ENCODE results near the gene CDK5R1.
"Not testable (repeated sequence)": the region's sequence is repeated elsewhere in the genome, so short reads cannot be mapped to it uniquely, and the experiment has no call there.

Gene CDK5R1

DNA sequence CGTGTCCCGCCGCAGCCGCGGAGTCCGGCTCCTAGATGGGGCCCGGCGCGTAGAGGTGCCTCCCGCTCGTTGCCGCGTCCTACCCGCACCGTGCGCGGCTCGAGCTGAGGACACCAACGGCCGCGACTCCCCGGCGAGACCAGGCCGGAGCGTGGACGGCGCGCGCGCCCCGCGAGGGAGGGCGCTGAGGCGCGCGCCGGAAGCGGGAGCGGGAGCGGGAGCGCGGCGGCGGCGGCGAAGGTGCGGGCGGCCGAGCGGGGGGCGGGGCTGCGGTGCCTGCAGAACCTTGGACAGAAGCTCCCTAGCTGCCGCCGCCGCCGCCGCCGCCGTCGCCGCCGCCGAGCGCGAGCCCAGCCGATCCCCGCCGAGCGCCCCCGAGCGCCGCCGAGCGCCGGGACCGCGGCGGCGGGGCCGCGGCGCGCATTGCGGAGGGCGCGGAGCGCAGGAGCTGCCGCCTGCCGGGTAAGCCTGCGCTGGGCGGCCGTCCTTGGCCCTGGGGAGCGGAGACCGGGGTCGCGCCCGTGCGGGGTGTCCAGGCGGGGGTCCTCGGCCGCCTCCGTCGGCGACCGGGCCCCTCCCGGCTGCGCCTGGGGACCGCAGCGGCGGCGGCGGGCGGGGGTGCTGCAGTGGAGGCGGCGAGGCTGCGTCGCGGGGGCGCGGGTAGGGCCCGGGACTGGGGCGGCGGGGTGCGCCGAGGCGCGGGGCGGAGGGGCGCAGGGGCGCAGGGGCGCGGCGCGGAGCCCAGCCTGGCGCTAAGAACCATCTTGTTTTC is at the start of gene CDK5R1:
TSS of gene CDK5R1 (plus strand) at position 293 of the 772 bp plus-strand sequence. CDS start 628 bp downstream, outside the sequence.
- DNase-seq, result peak; percentile 69

DNA sequence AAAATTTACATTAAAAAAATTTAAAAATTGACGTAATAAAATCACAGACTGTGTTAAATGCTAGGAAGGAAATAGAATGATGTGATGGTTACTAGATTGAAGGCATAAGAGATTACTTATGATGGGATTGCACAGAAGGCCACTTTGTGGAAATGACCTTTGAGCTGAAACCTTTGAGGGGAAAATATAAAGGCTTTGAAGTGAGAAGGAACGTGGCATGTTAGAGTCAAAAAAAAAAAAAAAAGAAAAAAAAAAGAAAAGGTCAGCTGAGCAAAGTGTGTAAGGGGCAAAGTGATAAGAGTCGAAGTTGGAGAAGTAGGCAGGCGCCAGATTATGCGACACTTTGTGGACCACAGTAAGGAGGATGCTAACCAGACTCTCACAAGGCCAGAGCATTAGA is 46.1 kb upstream of the CDK5R1 start:
- DNase-seq, result no peak

GRCh38 chr17:32441886-32442285 is 44.9 kb upstream of the CDK5R1 start:
- DNase-seq, result no peak

GRCh38 chr17:32443827-32444300 is 42.9 kb upstream of the CDK5R1 start:
- no peak for DNase-seq

- peak; percentile 97 for DNase-seq
Measured at GRCh38 chr17:32444301-32445073, 42.3 kb upstream of the CDK5R1 start, which contains the start of gene PSMD11. Gene PSMD11, plus strand, starts transcription at chr17:32444510. Its CDS starts 14 bp downstream, at chr17:32444524.

- DNase-seq, result peak; percentile 70
Measured at GRCh38 chr17:32445074-32445415, 41.7 kb upstream of the CDK5R1 start.

- DNase-seq, result no peak
Measured at GRCh38 chr17:32445497-32445896, 41.3 kb upstream of the CDK5R1 start.

DNA sequence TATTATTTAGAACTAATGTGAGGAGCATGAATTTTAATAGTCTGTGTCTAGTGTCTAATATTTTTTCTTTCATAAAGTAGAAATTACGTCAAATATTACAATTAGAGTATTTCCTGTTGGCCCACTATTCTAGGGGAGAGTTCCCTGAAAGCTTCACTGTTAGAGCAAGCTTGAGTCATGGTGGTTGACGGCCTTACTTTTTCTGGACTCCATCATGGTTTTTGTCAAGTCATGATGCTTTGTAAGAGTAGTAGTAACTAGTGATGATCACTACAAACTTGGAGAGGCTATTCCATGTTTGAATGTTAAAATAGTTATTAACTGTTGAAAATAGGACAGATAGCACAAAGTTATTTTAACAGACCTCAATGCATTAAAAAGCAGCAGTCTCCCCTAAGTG is 40.8 kb upstream of the CDK5R1 start:
- peak; percentile 17 for DNase-seq

GRCh38 chr17:32446949-32447348 is 39.8 kb upstream of the CDK5R1 start:
- DNase-seq, result no peak

GRCh38 chr17:32449963-32450362 is 36.8 kb upstream of the CDK5R1 start:
- no peak for DNase-seq

DNA sequence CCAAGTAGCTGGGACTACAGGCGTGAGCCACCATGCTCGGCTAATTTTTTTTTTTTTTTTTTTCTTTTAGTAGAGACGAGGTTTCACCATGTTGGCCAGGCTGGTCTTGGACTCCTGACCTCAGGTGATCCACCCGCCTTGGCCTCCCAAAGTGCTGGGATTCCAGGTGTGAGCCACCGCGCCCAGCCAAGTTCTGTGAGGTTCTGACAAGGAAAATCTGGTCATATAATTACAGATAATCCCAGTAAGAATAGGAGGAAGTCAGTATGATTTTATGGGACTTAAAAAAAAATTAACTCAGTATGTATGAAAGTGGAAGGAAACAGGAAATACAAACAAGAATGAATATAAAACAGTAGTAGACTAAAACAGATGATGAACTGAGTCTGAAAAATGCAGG is 36.4 kb upstream of the CDK5R1 start:
- not testable (repeated sequence) for DNase-seq

GRCh38 chr17:32451879-32452278 is 34.9 kb upstream of the CDK5R1 start:
- no peak for DNase-seq

DNA sequence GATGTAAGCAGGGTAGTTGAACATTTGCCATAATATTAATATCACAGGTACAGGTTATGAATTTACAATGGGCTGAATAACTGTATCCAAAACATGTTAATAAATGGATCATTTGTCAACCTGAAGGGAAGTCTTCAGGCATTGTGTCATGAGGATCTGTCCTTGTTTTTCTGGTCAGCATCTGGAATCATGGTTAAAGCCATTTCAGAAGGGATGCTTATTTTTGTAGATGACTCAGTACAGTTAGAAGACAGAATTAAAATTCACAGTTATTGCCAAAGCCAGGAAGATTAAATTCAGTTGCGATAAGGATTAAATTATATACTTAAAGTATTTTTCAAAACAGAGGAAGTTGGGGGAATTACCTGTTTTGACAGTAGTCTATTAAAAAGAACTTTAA is 34.5 kb upstream of the CDK5R1 start:
- no peak for DNase-seq

DNA sequence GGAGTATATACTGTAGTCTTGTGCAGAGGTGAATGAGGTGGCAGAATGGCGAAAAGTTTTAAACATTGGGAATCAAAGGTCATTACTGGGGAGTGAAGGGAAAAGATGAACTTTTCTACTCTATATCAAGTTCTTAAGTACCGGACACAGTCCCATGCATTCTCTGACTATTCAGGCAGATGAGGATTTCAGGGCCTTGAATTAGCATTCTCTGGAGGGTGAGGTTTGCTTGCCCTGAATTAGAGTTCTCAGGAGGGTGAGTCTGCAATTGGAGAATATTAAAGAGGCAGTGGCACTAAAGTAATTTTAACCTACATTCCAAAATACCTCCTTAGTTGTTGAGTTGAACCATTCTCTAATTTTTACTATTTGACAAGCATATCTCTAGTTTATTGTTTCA is 33.4 kb upstream of the CDK5R1 start:
- DNase-seq, result no peak

- no peak for DNase-seq
Measured at GRCh38 chr17:32458371-32458770, 28.4 kb upstream of the CDK5R1 start.

DNA sequence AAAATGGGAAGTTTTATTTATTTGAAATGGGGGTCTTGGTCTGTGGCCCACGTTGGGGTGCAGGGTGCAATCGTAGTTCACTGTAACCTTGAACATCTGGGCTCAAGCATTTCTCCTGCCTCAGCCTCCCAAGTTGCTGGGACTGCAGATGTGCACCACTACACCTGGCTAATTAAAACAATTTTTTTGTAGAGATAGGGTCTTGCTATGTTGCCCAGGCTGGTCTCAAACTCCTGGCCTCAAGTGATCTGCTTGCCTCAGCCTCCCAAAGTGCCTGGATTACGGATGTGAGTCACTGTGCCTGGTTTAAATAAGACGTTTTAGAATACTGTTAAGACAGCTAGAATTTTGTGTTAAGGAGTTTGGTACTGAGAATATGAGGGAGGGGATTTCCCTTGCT is 26.7 kb upstream of the CDK5R1 start:
- DNase-seq, result no peak

DNA sequence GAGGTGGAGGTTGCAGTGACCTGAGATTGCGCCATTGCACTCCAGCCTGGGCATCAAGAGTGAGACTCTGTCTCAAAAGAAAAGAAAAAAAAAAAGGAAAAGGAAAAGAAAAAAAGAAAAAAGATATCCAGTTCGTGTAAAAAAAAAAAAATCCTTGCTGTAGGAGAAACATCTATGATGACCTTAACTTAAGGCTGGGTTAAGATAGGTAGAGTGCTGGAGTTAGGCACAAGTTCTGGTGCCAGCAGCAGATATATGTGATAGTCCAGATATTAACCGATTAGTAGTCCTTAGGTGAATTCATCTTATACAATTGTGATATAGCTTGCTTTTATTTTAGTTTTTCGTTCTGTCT is 25.3 kb upstream of the CDK5R1 start:
- no peak for DNase-seq

DNA sequence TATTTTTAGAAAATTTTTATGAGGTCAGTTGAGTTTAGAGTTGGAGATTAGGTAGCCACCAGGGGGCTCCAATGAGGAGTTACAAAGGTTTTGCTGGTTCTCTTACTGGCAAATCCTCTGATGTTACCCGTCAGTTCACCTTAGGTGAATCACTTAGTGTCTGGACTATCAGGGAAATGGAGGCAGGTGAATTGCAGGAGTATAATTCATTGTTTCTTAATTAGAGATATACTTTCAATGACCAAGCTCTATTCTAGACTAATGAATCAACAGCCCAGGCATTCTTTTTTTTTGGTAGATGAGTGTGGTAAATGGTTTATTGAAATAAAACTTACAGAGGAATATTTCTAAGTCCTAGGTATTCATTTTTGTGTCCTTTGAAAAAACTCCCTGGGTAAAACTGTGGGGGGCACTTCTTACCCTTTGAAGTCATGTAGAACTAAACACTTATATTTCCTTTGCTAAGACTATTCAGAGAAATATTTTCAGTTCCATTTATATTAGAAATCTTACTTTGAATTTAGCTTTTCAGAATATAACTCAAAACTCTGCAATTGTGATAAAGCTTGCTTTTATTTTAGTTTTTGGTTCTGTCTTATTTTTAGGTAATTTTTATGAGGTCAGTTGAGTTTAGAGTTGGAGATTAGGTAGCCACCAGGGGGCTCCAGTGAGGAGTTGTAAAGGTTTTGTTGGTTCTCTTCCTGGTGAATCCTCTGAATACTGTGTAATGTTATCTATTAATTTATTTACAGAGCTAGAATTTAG is 24.8 kb upstream of the CDK5R1 start:
- DNase-seq, result peak; percentile 55

DNA sequence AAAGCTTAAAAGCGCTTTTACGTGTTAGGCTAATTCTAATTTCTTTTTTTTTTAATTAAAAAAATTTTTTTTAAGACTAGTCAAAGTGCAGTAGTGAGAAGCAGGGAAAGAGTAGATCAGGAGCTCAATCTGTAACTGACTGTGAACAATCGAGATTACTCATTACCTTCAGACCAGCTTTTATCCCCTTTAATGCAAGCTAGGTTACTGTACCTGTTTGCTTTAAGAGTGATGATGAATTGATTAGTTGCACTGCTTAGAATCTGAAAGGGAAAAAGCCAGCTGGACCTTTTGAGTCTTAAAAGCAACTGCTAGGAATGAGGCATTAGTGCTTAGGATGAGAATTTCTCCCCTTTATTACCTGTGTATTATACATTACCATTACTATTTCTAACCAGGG is 23.5 kb upstream of the CDK5R1 start:
- no peak for DNase-seq

DNA sequence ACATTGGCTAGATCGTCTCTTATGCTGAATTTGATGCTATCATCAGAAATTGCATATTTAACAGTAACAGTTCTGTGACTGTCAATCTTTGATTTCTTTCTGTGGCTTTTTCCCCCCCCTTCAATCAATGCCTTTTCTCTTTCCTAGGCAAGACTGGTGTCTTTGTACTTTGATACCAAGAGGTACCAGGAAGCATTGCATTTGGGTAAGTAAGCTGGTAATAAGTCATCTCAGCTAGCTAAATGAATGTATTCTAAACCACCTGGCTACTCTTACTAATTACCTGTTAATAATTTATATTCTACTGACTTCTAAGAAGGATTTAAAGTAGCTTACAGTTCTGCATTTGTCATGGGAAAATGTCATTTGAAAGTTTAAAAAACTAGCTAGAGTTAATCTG is 22.4 kb upstream of the CDK5R1 start:
- DNase-seq, result no peak

- DNase-seq, result no peak
Measured at GRCh38 chr17:32467949-32468348, 18.8 kb upstream of the CDK5R1 start.

GRCh38 chr17:32470405-32471167 is 16.2 kb upstream of the CDK5R1 start:
- no peak for DNase-seq

GRCh38 chr17:32471652-32472051 is 15.1 kb upstream of the CDK5R1 start:
- DNase-seq, result no peak
